ENCODE results near the gene TBC1D7. TPM values are rescaled to one million over a fixed set of nuclear protein-coding genes. Genes with fewer than 3 reads are reported as not detected.

TBC1D7 gene
- total RNA-seq, 1 experiment from 2014 or later, result 1,012 TPM

DNA sequence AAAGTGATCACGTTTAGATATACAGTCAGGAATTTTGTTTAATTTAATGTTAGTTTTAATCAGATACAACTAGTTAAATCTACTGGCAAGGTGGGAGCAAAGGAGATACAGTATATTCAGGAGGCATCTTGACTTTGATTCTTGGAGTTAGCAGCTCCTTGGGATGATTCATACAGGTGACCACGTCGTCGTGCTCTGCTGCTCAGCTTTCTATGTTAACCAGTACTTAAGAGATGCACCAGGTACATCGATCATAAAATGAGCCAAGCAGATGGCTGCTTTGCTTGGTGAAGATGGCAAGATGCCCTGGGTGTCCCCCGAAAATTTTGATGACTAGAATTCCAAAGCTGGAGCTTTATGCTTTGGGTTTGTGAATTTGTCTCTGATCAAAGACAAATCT is 64.7 kb downstream of the TBC1D7 start:
- in situ Hi-C loops (cut with HindIII; ENCODE audit: low pct_unique_long_range_greater_than_20kb, low sequenced_read_pairs), result no loop called here
- DNase-seq (ENCODE audit: low read depth, low spot score), result no peak

- in situ Hi-C loops (cut with HindIII; ENCODE audit: low pct_unique_long_range_greater_than_20kb, low sequenced_read_pairs), result no loop called here
- DNase-seq (ENCODE audit: low read depth, low spot score), result no peak
Observed at GRCh38 chr6:13262302-13263230, 65.8 kb downstream of the TBC1D7 start.

- no peak for DNase-seq (ENCODE audit: low read depth, low spot score)
- in situ Hi-C loops (cut with HindIII; ENCODE audit: low pct_unique_long_range_greater_than_20kb, low sequenced_read_pairs), result no loop called here
Observed at GRCh38 chr6:13261464-13261994, 66.8 kb downstream of the TBC1D7 start.

DNA sequence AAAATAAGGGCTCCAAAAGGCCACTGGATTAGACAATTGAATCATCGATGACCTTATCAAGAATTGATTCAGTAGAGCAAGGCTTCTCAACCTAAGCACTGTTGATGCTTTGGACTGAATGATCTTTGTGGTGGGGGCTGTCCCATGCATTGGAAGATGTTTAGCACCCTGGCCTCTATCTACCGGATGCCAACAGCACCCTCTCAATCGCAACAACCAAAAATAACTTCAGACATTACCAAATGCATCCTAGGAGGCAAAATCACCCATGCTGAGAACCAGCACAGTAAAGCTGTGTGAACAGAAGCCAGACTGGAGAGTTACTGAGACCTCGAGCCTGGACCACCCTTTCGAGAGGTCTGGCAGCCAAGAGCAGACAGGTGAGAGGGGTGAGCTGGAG is 67.5 kb downstream of the TBC1D7 start:
- in situ Hi-C loops (cut with HindIII; ENCODE audit: low pct_unique_long_range_greater_than_20kb, low sequenced_read_pairs), result no loop called here
- DNase-seq (ENCODE audit: low read depth, low spot score), result no peak

DNA sequence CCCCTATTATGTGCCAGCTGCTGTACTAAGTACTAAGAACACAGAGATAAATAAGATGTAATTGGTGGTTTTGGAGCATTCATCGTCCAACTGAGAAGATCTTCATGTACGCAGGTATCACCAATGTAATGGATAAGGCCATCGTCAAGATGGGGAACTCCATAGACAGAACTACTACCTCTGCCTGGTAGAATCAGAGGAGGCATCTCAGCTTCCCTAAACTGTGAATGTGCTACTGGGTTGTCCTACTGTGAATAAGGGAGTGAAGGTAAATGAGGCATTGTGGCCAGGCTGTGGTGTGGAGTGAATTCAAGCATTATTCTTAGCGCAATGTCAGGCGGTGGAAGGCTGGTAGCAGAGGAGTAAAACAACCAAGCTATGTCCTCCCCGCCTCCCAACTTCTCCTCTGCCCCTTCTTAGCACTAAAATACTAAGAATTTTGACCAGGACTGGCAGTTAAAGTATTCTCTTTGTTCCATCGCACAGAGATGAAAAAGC is 68.2 kb downstream of the TBC1D7 start:
- in situ Hi-C loops (cut with HindIII; ENCODE audit: low pct_unique_long_range_greater_than_20kb, low sequenced_read_pairs), result no loop called here

GRCh38 chr6:13259393-13259792 is 68.9 kb downstream of the TBC1D7 start:
- DNase-seq (ENCODE audit: low read depth, low spot score), result no peak
- in situ Hi-C loops (cut with HindIII; ENCODE audit: low pct_unique_long_range_greater_than_20kb, low sequenced_read_pairs), result no loop called here

More for the DNA sequence above, 68.2 kb downstream of the TBC1D7 start:
- DNase-seq (ENCODE audit: low read depth, low spot score), result no peak

DNA sequence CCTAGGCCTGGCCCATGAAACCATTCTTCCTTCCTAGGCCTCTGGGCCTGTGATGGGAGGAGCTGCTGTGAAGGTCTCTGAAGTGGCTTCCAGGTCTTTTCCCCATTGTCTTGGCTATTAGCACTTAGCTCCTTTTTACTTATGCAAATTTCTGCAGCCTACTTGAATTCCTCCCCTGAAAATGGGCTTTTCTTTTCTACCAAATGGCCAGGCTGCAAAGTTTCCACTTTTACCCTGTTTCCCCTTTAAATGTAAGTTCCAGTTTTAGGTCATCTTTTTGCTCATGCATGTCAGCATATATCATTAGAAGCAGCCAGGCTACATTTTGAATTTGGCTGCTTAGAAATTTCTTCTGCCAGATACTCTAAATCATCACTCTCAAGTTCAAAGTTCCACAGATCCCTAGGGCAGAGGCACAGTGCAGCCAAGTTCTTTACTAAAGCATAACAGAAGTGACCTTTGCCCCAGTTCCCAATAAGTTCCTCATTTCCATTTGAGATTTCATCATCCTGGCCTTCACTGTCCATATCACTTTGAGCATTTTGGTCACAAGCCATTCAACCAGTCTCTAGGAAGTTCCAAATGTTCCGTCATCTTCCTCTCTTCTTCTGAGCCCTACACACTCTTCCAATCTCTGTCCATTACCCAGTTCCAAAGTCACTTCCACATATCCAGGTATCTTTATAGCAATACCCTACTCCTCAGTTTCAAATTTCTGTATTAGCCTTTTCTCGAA is 71.9 kb downstream of the TBC1D7 start:
- DNase-seq (ENCODE audit: low read depth, low spot score), result no peak
- in situ Hi-C loops (cut with HindIII; ENCODE audit: low pct_unique_long_range_greater_than_20kb, low sequenced_read_pairs), result no loop called here

Other genes with a start within 250 kb of the TBC1D7 start
- 7.3 and 8.6 TPM in 2 replicates for gene GFOD1, start 159.1 kb upstream of the TBC1D7 start, total RNA-seq (2014; rRNA removed; shearing (Covaris generic))
- 19.4 and 22.3 TPM in 2 replicates for gene SIRT5, start 246.1 kb upstream of the TBC1D7 start, total RNA-seq (2014; rRNA removed; shearing (Covaris generic))